Measurements from ENCODE around the gene C4orf54. TPM values are rescaled to one million over a fixed set of nuclear protein-coding genes. Genes with fewer than 3 reads are reported as not detected.

Gene C4orf54
- total RNA-seq, 1 experiment from 2014 or later, result 4.7 TPM

DNA sequence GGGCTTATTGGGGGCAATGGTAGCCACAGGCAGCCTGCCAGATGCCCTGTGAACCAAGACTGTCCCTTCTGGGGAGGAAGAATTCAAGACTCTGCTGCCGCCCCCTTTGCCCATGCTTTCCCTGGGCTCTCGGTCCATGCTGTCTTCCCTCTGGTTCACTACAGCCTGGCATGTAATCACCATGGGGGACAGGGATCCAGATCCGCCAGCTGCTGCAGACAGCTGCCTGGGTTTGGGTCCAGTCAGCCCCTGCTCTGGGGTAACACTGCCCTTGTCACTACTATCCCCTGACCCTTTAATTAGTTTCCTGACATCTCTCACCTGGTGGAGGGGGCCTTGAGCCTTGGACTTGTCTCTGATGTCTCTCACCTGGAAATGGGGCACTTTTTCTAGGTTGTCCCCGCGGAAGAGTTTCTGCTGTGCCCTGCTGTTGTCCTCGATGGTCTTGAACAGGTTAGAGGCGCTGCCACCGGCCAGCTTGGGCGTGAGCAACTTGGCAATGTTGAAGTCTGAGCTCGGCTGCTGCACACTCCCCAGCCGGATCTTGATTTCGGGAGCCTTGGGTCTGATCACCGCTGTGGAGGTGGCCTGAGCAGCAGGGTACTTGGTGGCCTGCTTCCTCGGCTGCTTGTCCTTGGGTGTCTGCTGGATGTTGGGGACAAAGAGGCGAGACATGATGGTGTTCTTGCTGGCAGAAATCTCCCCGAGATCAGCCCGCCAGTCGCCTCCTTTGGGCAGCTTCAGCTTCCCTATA, 6.4 kb downstream of the C4orf54 start:
- no peaks in the 10 kb centered on the region for H3K9me2 ChIP-seq (replicated peaks; ENCODE audit: insufficient read depth, low read length)
- H3K79me2 ChIP-seq (ENCODE audit: low read length), result no peaks in the 10 kb centered on the region
- no peak overlapping the region for H2AFZ ChIP-seq (ENCODE audit: low read length)
- no peak for DNase-seq
- H3K4me1 ChIP-seq (ENCODE audit: low read length), result peaks cover 96% of the 10 kb centered on the region
- H3K4me2 ChIP-seq (ENCODE audit: low read depth, low read length, poor library complexity, severe bottlenecking), result peak overlapping the region; percentile 64
- no peaks in the 10 kb centered on the region for H3K9me3 ChIP-seq (ENCODE audit: low read length)
- H3K36me3 ChIP-seq (ENCODE audit: insufficient read depth, low read length), result no peaks in the 10 kb centered on the region
- H3K27me3 ChIP-seq (ENCODE audit: low read length), result no peaks in the 10 kb centered on the region
- H3K27ac ChIP-seq (ENCODE audit: low read length), result no peak overlapping the region
- peak overlapping the region; percentile 22; the same call in 1 of the 2 replicates for H3K4me3 ChIP-seq (ENCODE audit: low read length)
- peak overlapping the region; percentile 53; the same call in 1 of the 2 replicates for H3K9ac ChIP-seq (ENCODE audit: low read length)
- no peaks in the 10 kb centered on the region for H4K20me1 ChIP-seq (ENCODE audit: insufficient read depth, low read depth, low read length)

DNA sequence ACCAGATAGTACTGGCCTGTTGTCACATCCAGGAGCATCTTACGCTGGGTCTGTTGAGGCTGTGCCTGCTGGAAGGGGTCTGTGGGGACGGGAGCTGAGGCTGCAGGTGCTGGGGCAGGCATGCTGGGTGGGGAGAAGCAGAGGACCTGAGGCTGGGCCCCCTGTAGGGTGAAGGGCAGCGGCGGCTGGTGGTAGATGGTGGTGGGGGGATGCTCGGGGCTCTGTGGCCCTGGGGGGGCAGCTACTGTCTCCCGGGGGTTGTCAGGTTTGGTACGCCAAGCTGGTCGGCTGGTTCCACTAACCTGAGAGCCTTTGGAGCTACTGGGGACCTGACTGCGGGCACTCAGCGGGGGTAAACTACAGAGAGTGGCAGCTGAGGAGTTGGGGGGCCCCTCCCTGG, 7.8 kb downstream of the C4orf54 start:
- no peaks in the 10 kb centered on the region for H3K27me3 ChIP-seq (ENCODE audit: low read length)

DNA sequence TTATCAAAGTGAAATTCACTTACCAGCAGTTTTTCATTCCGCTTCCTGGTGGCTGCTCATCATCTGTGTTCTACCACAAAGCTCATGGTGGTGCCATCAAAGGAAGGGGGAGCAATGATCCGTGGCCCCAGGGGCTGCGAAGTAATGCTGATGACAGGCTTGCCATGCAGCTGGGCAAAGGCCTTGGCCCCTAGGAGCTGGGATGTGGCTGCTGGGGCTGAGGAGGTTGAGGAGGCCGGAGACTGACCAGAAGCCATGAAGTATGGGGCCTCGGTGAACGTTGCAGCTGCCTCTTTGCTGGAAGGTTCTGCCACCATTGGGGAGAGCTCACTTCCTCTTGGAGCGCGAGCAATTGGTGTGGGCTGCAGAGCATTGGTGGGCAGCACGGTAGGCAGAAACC, 8.4 kb downstream of the C4orf54 start:
- Histone ChIP-seq H3K4me3 (ENCODE audit: low read length) (peak overlapping the region; percentile 55), H2AFZ (ENCODE audit: low read length) (peak overlapping the region; percentile 67; the same call in 1 of the 2 replicates), H3K36me3 (ENCODE audit: insufficient read depth, low read length) (no peaks in the 10 kb centered on the region), H3K27me3 (ENCODE audit: low read length) (no peaks in the 10 kb centered on the region), H3K4me2 (ENCODE audit: low read depth, low read length, poor library complexity, severe bottlenecking) (peak overlapping the region; percentile 58), H3K79me2 (ENCODE audit: low read length) (no peaks in the 10 kb centered on the region), H4K20me1 (ENCODE audit: insufficient read depth, low read depth, low read length) (no peaks in the 10 kb centered on the region), H3K9ac (ENCODE audit: low read length) (peak overlapping the region; percentile 53), H3K4me1 (ENCODE audit: low read length) (peaks cover 93% of the 10 kb centered on the region), H3K9me3 (ENCODE audit: low read length) (no peaks in the 10 kb centered on the region), H3K27ac (ENCODE audit: low read length) (peak overlapping the region; percentile 21; the same call in 1 of the 2 replicates), H3K9me2 (replicated peaks; ENCODE audit: insufficient read depth, low read length) (no peaks in the 10 kb centered on the region)
- peak; percentile 68 for DNase-seq

More for the DNA sequence above, 7.8 kb downstream of the C4orf54 start:
- Histone ChIP-seq H3K4me1 (ENCODE audit: low read length) (peaks cover 97% of the 10 kb centered on the region), H3K9ac (ENCODE audit: low read length) (peak overlapping the region; percentile 53), H2AFZ (ENCODE audit: low read length) (peak overlapping the region; percentile 67; the same call in 1 of the 2 replicates), H3K36me3 (ENCODE audit: insufficient read depth, low read length) (no peaks in the 10 kb centered on the region), H3K4me2 (ENCODE audit: low read depth, low read length, poor library complexity, severe bottlenecking) (peak overlapping the region; percentile 58), H3K9me3 (ENCODE audit: low read length) (no peaks in the 10 kb centered on the region), H3K79me2 (ENCODE audit: low read length) (no peaks in the 10 kb centered on the region), H3K4me3 (ENCODE audit: low read length) (peak overlapping the region; percentile 55; the same call in 1 of the 2 replicates), H3K27ac (ENCODE audit: low read length) (peak overlapping the region; percentile 21; the same call in 1 of the 2 replicates), H4K20me1 (ENCODE audit: insufficient read depth, low read depth, low read length) (no peaks in the 10 kb centered on the region), H3K9me2 (replicated peaks; ENCODE audit: insufficient read depth, low read length) (no peaks in the 10 kb centered on the region)
- DNase-seq, result no peak

DNA sequence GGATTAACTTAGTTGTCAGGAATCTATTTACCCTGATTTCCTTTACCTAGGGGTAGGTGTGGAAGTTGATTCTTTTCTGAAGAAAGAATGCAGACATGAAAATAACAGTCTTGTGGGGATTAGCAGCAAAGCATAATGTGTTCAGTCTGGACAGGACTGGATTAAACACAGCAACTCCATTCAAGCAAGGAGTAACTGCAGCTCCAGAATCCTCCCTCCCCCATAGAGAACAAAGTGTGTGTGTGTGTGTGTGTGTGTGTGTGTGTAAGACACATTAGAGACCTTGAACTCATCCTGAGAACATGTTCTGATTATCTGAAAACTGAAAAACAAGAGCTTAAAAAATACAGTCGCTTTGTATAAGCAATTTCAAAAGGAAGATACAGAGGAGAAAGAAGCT, 9.3 kb downstream of the C4orf54 start:
- Histone ChIP-seq H3K4me2 (ENCODE audit: low read depth, low read length, poor library complexity, severe bottlenecking) (peak overlapping the region; percentile 58), H3K27me3 (ENCODE audit: low read length) (no peaks in the 10 kb centered on the region), H3K4me3 (ENCODE audit: low read length) (peak overlapping the region; percentile 55), H3K27ac (ENCODE audit: low read length) (no peak overlapping the region), H4K20me1 (ENCODE audit: insufficient read depth, low read depth, low read length) (no peaks in the 10 kb centered on the region), H3K9ac (ENCODE audit: low read length) (peak overlapping the region; percentile 53), H3K9me3 (ENCODE audit: low read length) (no peaks in the 10 kb centered on the region), H3K36me3 (ENCODE audit: insufficient read depth, low read length) (no peaks in the 10 kb centered on the region), H2AFZ (ENCODE audit: low read length) (no peak overlapping the region), H3K79me2 (ENCODE audit: low read length) (no peaks in the 10 kb centered on the region), H3K4me1 (ENCODE audit: low read length) (peaks cover 91% of the 10 kb centered on the region), H3K9me2 (replicated peaks; ENCODE audit: insufficient read depth, low read length) (no peaks in the 10 kb centered on the region)
- no peak for DNase-seq

DNA sequence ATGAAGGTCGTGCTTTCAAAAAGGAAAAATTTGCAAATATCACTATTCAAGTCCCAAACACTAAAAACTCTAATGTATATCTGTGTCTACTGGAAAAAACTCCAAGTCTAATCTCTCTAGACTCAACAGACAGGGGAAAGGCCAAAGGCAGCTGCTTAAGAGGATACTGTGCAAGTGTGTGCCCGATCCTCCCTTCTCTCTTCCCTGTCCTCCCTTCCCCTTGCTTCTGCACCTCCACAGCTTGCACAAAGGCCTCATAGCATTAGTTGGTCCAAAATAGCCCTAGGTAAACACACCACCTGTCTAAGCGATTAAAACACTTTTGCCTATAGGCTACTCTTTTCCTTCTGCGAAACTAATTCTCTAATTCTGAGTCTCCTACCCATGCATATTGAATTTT, 10.6 kb downstream of the C4orf54 start:
- H3K9me2 ChIP-seq (replicated peaks; ENCODE audit: insufficient read depth, low read length), result no peaks in the 10 kb centered on the region
- no peak overlapping the region for H3K9ac ChIP-seq (ENCODE audit: low read length)
- H3K36me3 ChIP-seq (ENCODE audit: insufficient read depth, low read length), result no peaks in the 10 kb centered on the region
- no peak overlapping the region for H2AFZ ChIP-seq (ENCODE audit: low read length)
- no peak for DNase-seq
- H4K20me1 ChIP-seq (ENCODE audit: insufficient read depth, low read depth, low read length), result no peaks in the 10 kb centered on the region
- H3K4me3 ChIP-seq (ENCODE audit: low read length), result peak overlapping the region; percentile 16; the same call in 1 of the 2 replicates
- peaks cover 94% of the 10 kb centered on the region for H3K4me1 ChIP-seq (ENCODE audit: low read length)
- H3K79me2 ChIP-seq (ENCODE audit: low read length), result no peaks in the 10 kb centered on the region
- H3K4me2 ChIP-seq (ENCODE audit: low read depth, low read length, poor library complexity, severe bottlenecking), result peak overlapping the region; percentile 58
- no peak overlapping the region for H3K27ac ChIP-seq (ENCODE audit: low read length)
- no peaks in the 10 kb centered on the region for H3K27me3 ChIP-seq (ENCODE audit: low read length)
- no peaks in the 10 kb centered on the region for H3K9me3 ChIP-seq (ENCODE audit: low read length)

DNA sequence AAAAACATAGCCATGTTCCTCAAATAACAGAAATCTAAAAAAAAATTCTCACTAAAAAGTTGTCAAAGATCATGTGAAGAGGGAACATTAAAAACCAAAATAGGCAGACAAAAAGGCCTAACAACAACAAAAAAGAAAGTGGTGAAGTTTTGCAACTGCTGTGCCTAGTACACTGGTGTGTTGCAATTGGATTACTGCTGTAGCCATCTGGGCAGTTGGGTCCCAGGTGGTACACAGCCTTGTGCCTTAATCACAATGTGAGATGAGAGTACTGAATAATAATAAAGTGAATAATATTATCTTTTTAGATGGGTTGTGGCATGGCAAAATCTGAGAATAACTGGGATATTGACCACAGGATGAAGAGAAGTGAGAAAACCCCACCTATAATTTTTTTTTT, 12.0 kb downstream of the C4orf54 start:
- Histone ChIP-seq H3K9me2 (replicated peaks; ENCODE audit: insufficient read depth, low read length) (no peaks in the 10 kb centered on the region), H3K4me3 (ENCODE audit: low read length) (no peak overlapping the region), H3K4me1 (ENCODE audit: low read length) (peaks cover 80% of the 10 kb centered on the region), H3K27ac (ENCODE audit: low read length) (no peak overlapping the region), H3K36me3 (ENCODE audit: insufficient read depth, low read length) (no peaks in the 10 kb centered on the region), H2AFZ (ENCODE audit: low read length) (no peak overlapping the region), H3K27me3 (ENCODE audit: low read length) (no peaks in the 10 kb centered on the region), H4K20me1 (ENCODE audit: insufficient read depth, low read depth, low read length) (no peaks in the 10 kb centered on the region), H3K79me2 (ENCODE audit: low read length) (no peaks in the 10 kb centered on the region), H3K4me2 (ENCODE audit: low read depth, low read length, poor library complexity, severe bottlenecking) (peak overlapping the region; percentile 2), H3K9ac (ENCODE audit: low read length) (no peak overlapping the region), H3K9me3 (ENCODE audit: low read length) (no peaks in the 10 kb centered on the region)
- DNase-seq, result no peak

DNA sequence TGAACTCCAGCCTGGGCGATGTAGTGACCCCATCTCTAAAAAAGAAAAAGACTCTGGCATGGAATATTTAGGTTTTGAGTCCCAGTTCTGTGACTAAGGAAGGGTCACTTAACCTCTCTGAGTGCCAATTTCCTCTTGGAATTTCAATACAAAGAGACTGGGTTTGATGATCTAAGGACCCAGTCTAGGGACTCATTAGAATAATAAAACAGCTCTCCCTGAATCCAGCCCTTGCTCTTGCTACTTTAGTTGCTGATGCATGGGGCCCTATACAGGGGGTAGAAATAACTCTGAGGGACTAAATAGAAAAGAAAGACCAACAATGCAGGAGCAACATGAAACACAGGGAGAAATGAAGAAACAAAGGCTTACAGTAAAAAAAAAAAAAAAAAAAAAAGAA, 12.6 kb downstream of the C4orf54 start:
- no peaks in the 10 kb centered on the region for H3K79me2 ChIP-seq (ENCODE audit: low read length)
- no peak overlapping the region for H3K4me3 ChIP-seq (ENCODE audit: low read length)
- no peaks in the 10 kb centered on the region for H3K27me3 ChIP-seq (ENCODE audit: low read length)
- H3K9me2 ChIP-seq (replicated peaks; ENCODE audit: insufficient read depth, low read length), result no peaks in the 10 kb centered on the region
- no peak for DNase-seq
- no peak overlapping the region for H3K9ac ChIP-seq (ENCODE audit: low read length)
- H2AFZ ChIP-seq (ENCODE audit: low read length), result no peak overlapping the region
- H4K20me1 ChIP-seq (ENCODE audit: insufficient read depth, low read depth, low read length), result no peaks in the 10 kb centered on the region
- H3K4me2 ChIP-seq (ENCODE audit: low read depth, low read length, poor library complexity, severe bottlenecking), result no peak overlapping the region
- no peaks in the 10 kb centered on the region for H3K36me3 ChIP-seq (ENCODE audit: insufficient read depth, low read length)
- peaks cover 74% of the 10 kb centered on the region for H3K4me1 ChIP-seq (ENCODE audit: low read length)
- H3K9me3 ChIP-seq (ENCODE audit: low read length), result no peaks in the 10 kb centered on the region
- H3K27ac ChIP-seq (ENCODE audit: low read length), result no peak overlapping the region

DNA sequence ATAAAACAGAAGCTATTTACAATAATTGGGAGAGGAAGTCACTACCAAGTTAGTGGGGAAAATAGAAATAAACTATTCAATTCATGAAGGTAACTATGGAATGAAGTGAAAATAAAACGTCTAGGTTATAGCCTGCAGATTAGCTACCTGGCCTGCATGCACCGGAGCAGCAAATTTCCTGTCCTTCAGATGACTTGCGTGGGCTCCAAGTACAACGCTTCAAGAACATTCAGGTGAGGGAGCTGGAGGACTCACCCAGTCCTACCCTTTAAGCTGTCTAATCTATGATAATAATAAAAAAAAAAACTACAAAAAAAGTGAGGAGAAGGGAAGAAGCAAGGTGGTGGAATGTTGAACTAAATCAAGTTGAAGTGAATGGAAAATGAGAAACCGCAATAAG, 13.2 kb downstream of the C4orf54 start:
- no peak overlapping the region for H3K9ac ChIP-seq (ENCODE audit: low read length)
- H3K79me2 ChIP-seq (ENCODE audit: low read length), result no peaks in the 10 kb centered on the region
- no peak for DNase-seq
- H3K9me2 ChIP-seq (replicated peaks; ENCODE audit: insufficient read depth, low read length), result no peaks in the 10 kb centered on the region
- H3K4me1 ChIP-seq (ENCODE audit: low read length), result peaks cover 69% of the 10 kb centered on the region
- no peak overlapping the region for H3K4me3 ChIP-seq (ENCODE audit: low read length)
- H3K4me2 ChIP-seq (ENCODE audit: low read depth, low read length, poor library complexity, severe bottlenecking), result peak overlapping the region; percentile 55
- H3K36me3 ChIP-seq (ENCODE audit: insufficient read depth, low read length), result no peaks in the 10 kb centered on the region
- no peak overlapping the region for H2AFZ ChIP-seq (ENCODE audit: low read length)
- H3K27ac ChIP-seq (ENCODE audit: low read length), result no peak overlapping the region
- H3K9me3 ChIP-seq (ENCODE audit: low read length), result no peaks in the 10 kb centered on the region
- H3K27me3 ChIP-seq (ENCODE audit: low read length), result no peaks in the 10 kb centered on the region
- no peaks in the 10 kb centered on the region for H4K20me1 ChIP-seq (ENCODE audit: insufficient read depth, low read depth, low read length)
